Fibroblast of lung (primary cell): ENCODE data around the gene MT1B. TPM values are rescaled to one million over a fixed set of nuclear protein-coding genes. Genes with fewer than 3 reads are reported as not detected.
A peak's percentile ranks its signal among the peaks of the same experiment; 100 is the strongest.
"Not testable (repeated sequence)": the region's sequence is repeated elsewhere in the genome, so short reads cannot be mapped to it uniquely, and the experiment has no call there.

Experiments used
- DNase-seq, 2 donors: peaks; one replicate each; pipeline versions ENCODE4 v3.0.0 to v3.0.0-alpha.2; 2010; ENCODE audit warnings: low read depth in 2 of 2
- H2AFZ ChIP-seq: 2 replicates; pipeline ENCODE4 v1.5.1; 2012; ENCODE audit warnings: low read length, control low read depth, inconsistent platforms
- H3K27ac ChIP-seq: 2 replicates; pipeline ENCODE4 v1.5.1; 2011; ENCODE audit warnings: low read length, control low read depth; ENCODE audit not compliant: insufficient read depth
- H3K27me3 ChIP-seq: 2 replicates; pipeline ENCODE4 v1.5.1; 2011; ENCODE audit warnings: mild to moderate bottlenecking, low read length; ENCODE audit not compliant: control insufficient read depth, insufficient read depth
- H3K36me3 ChIP-seq: 2 replicates; pipeline ENCODE4 v1.5.1; 2011; ENCODE audit warnings: low read length; ENCODE audit not compliant: control insufficient read depth, insufficient read depth
- H3K4me1 ChIP-seq: 2 replicates; pipeline ENCODE4 v1.5.1; 2011; ENCODE audit warnings: low read length; ENCODE audit not compliant: control insufficient read depth, insufficient read depth; ENCODE audit errors: extremely low read depth
- H3K4me2 ChIP-seq: 2 replicates; pipeline ENCODE4 v1.5.1; 2011; ENCODE audit warnings: low read length, control low read depth; ENCODE audit not compliant: insufficient read depth; ENCODE audit errors: extremely low read depth
- H3K4me3 ChIP-seq, 4 experiments: fragments of 200-600 bp in 1 of 4; sonication (generic) in 1 of 4; replicated peaks in 1 of 4; 2 replicates each; pipeline ENCODE4 v1.5.1; 2011 to 2016; ENCODE audit warnings: low read length in 4 of 4, low read depth in 3 of 4, mild to moderate bottlenecking in 3 of 4, control low read depth in 2 of 4, inconsistent platforms in 1 of 4, mixed read lengths in 1 of 4; ENCODE audit not compliant: insufficient read depth in 1 of 4; ENCODE audit errors: control extremely low read depth in 1 of 4
- H3K79me2 ChIP-seq: 2 replicates; pipeline ENCODE4 v1.5.1; 2012; ENCODE audit warnings: mild to moderate bottlenecking, low read length, inconsistent platforms; ENCODE audit not compliant: control insufficient read depth, insufficient read depth
- H3K9ac ChIP-seq: 2 replicates; pipeline ENCODE4 v1.5.1; 2011; ENCODE audit warnings: mild to moderate bottlenecking, low read length, control low read depth; ENCODE audit not compliant: insufficient read depth
- H3K9me3 ChIP-seq: 2 replicates; pipeline ENCODE4 v1.5.1; 2012; ENCODE audit warnings: low read depth, low read length; ENCODE audit not compliant: control insufficient read depth, insufficient read depth
- H4K20me1 ChIP-seq: 2 replicates; pipeline ENCODE4 v1.5.1; 2011; ENCODE audit warnings: low read length; ENCODE audit not compliant: control insufficient read depth, insufficient read depth; ENCODE audit errors: extremely low read depth
- EZH2 ChIP-seq: IDR thresholded peaks from 2 replicates; pipeline ENCODE4 v1.5.1; 2012; ENCODE audit warnings: low read length, control low read depth, mild to moderate bottlenecking; ENCODE audit errors: missing control alignments
- polyA plus RNA-seq, 2 donors: library from polyadenylated mRNA; depleted of rRNA in 1 of 2; stranded (reverse) in 1 of 2; unstranded in 1 of 2; fragments of >200 nt; gene quantifications; 2 replicates each; pipeline ENCODE4 v1.2.1, GENCODE V29; 2011 to 2012; ENCODE audit warnings: missing spikeins in 1 of 2
- total RNA-seq: library from RNA; depleted of rRNA; stranded (reverse); fragments of >200 nt; gene quantifications from 2 replicates; pipeline ENCODE4 v1.2.1, GENCODE V29; 2014
- TF ChIP-seq, protein P1 (sequence below), 2 donors: IDR thresholded peaks in 1 of 2; conservative IDR thresholded peaks in 1 of 2; 1 replicate in 1 of 2; 2 replicates in 1 of 2; pipeline ENCODE4 v1.5.1; 2011 to 2012; ENCODE audit warnings: low read length in 2 of 2, control low read depth in 1 of 2, inconsistent platforms in 1 of 2, low read depth in 1 of 2, mild to moderate bottlenecking in 1 of 2

MT1B gene
- total and polyA plus RNA-seq, 2 donors (not counting 1 experiment from before 2014, with no cell fraction given) = not detected

DNA sequence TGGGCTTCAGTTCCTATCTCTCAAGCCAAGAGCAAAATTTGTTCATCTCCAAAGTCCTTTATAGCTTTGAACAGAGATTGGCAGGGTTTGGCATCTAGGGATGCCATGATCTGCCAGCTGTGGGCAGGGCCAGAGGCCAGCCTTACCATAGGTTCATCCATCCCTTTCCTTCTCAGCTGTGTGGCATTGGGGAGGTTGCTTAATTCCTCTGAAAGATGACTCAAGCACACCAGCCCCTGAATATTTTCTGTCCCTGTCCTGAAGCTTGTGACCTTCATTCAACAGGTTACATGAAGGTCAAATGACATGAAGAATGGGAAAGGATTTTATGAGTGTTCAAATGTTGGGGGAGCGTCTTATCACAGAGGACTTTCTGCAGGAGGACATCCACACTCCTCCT, 12.8 kb downstream of the MT1B start:
- TF ChIP-seq, protein P1, sequence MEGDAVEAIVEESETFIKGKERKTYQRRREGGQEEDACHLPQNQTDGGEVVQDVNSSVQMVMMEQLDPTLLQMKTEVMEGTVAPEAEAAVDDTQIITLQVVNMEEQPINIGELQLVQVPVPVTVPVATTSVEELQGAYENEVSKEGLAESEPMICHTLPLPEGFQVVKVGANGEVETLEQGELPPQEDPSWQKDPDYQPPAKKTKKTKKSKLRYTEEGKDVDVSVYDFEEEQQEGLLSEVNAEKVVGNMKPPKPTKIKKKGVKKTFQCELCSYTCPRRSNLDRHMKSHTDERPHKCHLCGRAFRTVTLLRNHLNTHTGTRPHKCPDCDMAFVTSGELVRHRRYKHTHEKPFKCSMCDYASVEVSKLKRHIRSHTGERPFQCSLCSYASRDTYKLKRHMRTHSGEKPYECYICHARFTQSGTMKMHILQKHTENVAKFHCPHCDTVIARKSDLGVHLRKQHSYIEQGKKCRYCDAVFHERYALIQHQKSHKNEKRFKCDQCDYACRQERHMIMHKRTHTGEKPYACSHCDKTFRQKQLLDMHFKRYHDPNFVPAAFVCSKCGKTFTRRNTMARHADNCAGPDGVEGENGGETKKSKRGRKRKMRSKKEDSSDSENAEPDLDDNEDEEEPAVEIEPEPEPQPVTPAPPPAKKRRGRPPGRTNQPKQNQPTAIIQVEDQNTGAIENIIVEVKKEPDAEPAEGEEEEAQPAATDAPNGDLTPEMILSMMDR (conservative IDR thresholded peaks at IDR 0.05 in 1 of 2, IDR thresholded peaks at IDR 0.05 in 1 of 2; ENCODE audit: low read depth in 1 of 2, low read length in 2 of 2) = no peak
- TF ChIP-seq EZH2 = no peak
- peaks cover 51% of the 10 kb centered on the region for H3K27me3 ChIP-seq
- H3K27ac ChIP-seq = no peak overlapping the region
- no peak overlapping the region for H2AFZ ChIP-seq
- H3K79me2 ChIP-seq = no peaks in the 10 kb centered on the region
- H3K36me3 ChIP-seq = no peaks in the 10 kb centered on the region
- H3K9me3 ChIP-seq = no peaks in the 10 kb centered on the region
- no peak overlapping the region for H3K4me3 ChIP-seq
- H3K4me2 ChIP-seq = no peak overlapping the region
- DNase-seq = no peak
- H3K4me1 ChIP-seq = peaks cover 2% of the 10 kb centered on the region
- H4K20me1 ChIP-seq = no peaks in the 10 kb centered on the region
- H3K9ac ChIP-seq = no peak overlapping the region

- H3K4me2 ChIP-seq, H3K4me1 ChIP-seq, H3K36me3 ChIP-seq, H3K27ac ChIP-seq, H3K9me3 ChIP-seq, H3K4me3 ChIP-seq, H2AFZ ChIP-seq, H4K20me1 ChIP-seq, H3K9ac ChIP-seq, H3K79me2 ChIP-seq: not testable (repeated sequence)
- DNase-seq = peak in 1 of 2 donors; percentile 58
- peaks cover 49% of the 10 kb centered on the region for H3K27me3 ChIP-seq
These were observed 13.9 kb downstream of the MT1B start for GRCh38 chr16:56665286-56666261.

DNA sequence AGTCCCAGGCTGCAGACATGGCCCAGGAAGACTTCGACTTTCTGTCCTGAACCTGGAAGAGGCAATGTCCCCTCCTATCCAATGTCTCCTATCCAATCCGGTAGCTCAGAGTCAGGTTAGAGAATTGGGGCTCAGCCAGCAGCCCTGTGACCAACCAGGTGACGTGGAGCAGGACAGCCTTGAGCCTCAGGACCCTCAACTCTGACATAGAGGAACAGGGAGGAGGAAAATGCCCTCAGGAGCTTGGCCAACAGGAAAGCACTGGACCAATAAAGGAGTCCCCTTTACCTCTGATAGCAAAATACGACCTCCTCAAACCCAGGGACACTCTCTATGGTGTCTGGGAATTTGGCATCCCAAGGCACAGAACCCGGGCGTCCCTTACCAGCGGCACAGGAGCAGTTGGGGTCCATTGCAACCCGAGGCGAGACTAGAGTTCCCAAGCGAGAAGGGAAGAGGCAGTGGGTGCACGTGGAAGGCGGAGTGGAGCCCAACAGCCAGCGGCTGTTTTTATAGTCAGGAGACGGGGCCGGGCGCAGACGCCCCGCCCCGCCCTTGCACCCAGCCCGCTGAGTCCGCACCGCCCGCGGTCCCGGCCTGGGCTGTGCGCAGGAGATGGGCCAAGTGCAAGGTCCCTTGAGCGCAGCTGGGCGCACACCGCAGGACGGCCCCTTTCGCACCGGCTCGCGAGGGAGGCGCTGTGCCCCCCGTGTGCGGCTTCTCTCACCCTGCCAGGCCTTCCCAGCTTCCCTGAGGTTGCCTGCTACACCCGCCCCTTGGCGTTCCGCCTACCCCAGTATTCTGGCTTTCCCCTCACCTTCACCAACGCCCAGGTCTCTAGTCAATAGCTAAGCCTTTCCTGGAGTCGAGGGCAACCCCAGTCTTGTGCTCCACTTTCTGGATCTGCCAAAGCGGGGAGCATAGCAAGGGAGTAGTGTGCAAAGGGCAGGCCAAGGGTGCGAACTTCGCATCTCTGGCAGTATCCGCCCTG, 16.2 kb downstream of the MT1B start, which contains the start of gene MT1G:
Gene MT1G (minus strand): TSS at position 485 of the 991 bp plus-strand sequence. CDS start 72 bp downstream, at position 413.
- no peak within 1 kb of the TSS for H2AFZ ChIP-seq
- peaks cover 3% of the 10 kb centered on the region for H3K4me1 ChIP-seq
- no peak within 1 kb of the TSS for H3K4me3 ChIP-seq
- H4K20me1 ChIP-seq = no peaks in the 10 kb centered on the region
- peak within 1 kb of the TSS; percentile 8 for H3K4me2 ChIP-seq
- H3K79me2 ChIP-seq = no peaks in the 10 kb centered on the region
- H3K27me3 ChIP-seq = peaks cover 41% of the 10 kb centered on the region
- H3K9me3 ChIP-seq = no peaks in the 10 kb centered on the region
- TF ChIP-seq, protein P1 (conservative IDR thresholded peaks at IDR 0.05 in 1 of 2, IDR thresholded peaks at IDR 0.05 in 1 of 2; ENCODE audit: low read depth in 1 of 2, low read length in 2 of 2) = no peak
- peak; percentile 21 for TF ChIP-seq EZH2
- H3K36me3 ChIP-seq = no peaks in the 10 kb centered on the region
- H3K9ac ChIP-seq = no peak within 1 kb of the TSS
- H3K27ac ChIP-seq = no peak within 1 kb of the TSS
- peak; percentile 15 to 16 for DNase-seq
